GM10248 (cell line): Measurements from ENCODE around the gene SPATA31E1.

ENCODE experiments used
- CTCF ChIA-PET: fragments of 300-600 bp; sonication (Branson Sonifier 250); formaldehyde crosslinking; extraction: SDS; loops from one replicate; lab custom pipeline; 2021; ENCODE audit warnings: antibody characterized with exemption; lab: Yijun Ruan, JAX
- POLR2A ChIA-PET: fragments of 350-650 bp; sonication (Branson Sonifier 250); formaldehyde crosslinking; extraction: SDS; loops from one replicate; lab custom pipeline; 2020; ENCODE audit warnings: antibody characterized with exemption; lab: Yijun Ruan, JAX
- DNase-seq: peaks from one replicate; pipeline ENCODE4 v3.0.0; 2012; ENCODE audit errors: extremely low spot score
- TF ChIP-seq, protein P1 (sequence below): IDR thresholded peaks from 2 replicates; pipeline ENCODE4 v1.5.1; 2012; ENCODE audit warnings: mild to moderate bottlenecking, low read depth; ENCODE audit errors: extremely low read depth, missing control alignments, control extremely low read depth

The SPATA31E1 gene

GRCh38 chr9:87868635-87869034, 14.0 kb upstream of the SPATA31E1 start:
- POLR2A ChIA-PET: no interaction called here
- DNase-seq: no peak
- TF ChIP-seq, protein P1, sequence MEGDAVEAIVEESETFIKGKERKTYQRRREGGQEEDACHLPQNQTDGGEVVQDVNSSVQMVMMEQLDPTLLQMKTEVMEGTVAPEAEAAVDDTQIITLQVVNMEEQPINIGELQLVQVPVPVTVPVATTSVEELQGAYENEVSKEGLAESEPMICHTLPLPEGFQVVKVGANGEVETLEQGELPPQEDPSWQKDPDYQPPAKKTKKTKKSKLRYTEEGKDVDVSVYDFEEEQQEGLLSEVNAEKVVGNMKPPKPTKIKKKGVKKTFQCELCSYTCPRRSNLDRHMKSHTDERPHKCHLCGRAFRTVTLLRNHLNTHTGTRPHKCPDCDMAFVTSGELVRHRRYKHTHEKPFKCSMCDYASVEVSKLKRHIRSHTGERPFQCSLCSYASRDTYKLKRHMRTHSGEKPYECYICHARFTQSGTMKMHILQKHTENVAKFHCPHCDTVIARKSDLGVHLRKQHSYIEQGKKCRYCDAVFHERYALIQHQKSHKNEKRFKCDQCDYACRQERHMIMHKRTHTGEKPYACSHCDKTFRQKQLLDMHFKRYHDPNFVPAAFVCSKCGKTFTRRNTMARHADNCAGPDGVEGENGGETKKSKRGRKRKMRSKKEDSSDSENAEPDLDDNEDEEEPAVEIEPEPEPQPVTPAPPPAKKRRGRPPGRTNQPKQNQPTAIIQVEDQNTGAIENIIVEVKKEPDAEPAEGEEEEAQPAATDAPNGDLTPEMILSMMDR: no peak
- CTCF ChIA-PET: no interaction called here

- TF ChIP-seq, protein P1: no peak
- no peak for DNase-seq
- POLR2A ChIA-PET: no interaction called here
- CTCF ChIA-PET: no interaction called here
These were observed 13.6 kb upstream of the SPATA31E1 start for GRCh38 chr9:87869082-87869481.

DNA sequence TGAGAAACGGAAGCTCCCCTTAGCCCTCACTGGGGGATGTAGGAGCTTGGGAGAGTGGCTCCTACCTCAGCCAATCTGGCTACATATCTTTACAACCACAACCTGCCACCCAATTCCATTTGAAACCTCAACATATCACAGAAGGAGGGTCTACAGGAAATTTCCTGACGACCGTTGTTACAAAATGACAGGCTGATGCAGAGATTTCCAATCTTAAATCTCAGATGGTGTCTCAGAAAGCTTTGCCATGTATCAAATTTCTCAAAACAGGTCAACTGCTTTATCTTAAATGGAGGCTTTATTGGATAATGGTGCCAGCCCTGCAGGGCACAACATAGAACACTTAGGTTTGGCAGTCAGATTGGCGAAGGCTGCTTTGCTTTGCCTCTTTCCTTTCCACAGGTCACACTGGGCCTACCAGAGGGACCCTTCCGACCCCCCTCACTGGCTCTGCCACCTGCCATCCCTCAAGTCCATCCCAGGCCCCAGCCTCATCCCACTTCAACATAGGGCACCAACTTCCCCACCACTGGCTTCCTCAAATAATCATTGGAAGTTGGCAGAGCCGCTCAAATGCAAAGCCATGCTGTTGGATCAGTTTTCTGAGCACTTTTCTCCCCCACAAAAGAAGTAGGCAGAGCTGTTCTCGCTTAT, 11.1 kb upstream of the SPATA31E1 start:
- ChIA-PET POLR2A (no interaction called here), CTCF (interaction anchor here (1.1 kb wide), 2 partner anchors 11 to 197 kb away, joined by 3 read pairs; partner anchors contain the start of gene SPATA31E1)
- TF ChIP-seq, protein P1: no peak
- no peak for DNase-seq

GRCh38 chr9:87872079-87872624, 10.5 kb upstream of the SPATA31E1 start:
- DNase-seq: no peak

GRCh38 chr9:87873607-87874303, 8.9 kb upstream of the SPATA31E1 start:
- POLR2A ChIA-PET: no interaction called here
- TF ChIP-seq, protein P1: no peak
- CTCF ChIA-PET: no interaction called here
- DNase-seq: no peak

More at GRCh38 chr9:87872079-87872624, 10.5 kb upstream of the SPATA31E1 start:
- POLR2A ChIA-PET: no interaction called here
- CTCF ChIA-PET: interaction anchor here (1.1 kb wide), 1 partner anchor 10 kb away, joined by 3 read pairs; the partner anchor contains the start of gene SPATA31E1
- TF ChIP-seq, protein P1: no peak

GRCh38 chr9:87874304-87874623, 8.4 kb upstream of the SPATA31E1 start:
- POLR2A ChIA-PET: no interaction called here
- TF ChIP-seq, protein P1: no peak
- DNase-seq: no peak
- CTCF ChIA-PET: no interaction called here
